HG02642 (cell line): ENCODE measurements around the gene MAN2B2.
A peak's percentile ranks its signal among the peaks of the same experiment; 100 is the strongest.
"Not testable (repeated sequence)": the region's sequence is repeated elsewhere in the genome, so short reads cannot be mapped to it uniquely, and the experiment has no call there.

Source experiments
- ATAC-seq: cut with Tn5 transposase; IDR thresholded peaks from one replicate; pipeline ENCODE4 v1.9.1; 2021; ENCODE audit warnings: mild to moderate bottlenecking; ENCODE audit not compliant: unreplicated experiment, poor library complexity

MAN2B2 gene

DNA sequence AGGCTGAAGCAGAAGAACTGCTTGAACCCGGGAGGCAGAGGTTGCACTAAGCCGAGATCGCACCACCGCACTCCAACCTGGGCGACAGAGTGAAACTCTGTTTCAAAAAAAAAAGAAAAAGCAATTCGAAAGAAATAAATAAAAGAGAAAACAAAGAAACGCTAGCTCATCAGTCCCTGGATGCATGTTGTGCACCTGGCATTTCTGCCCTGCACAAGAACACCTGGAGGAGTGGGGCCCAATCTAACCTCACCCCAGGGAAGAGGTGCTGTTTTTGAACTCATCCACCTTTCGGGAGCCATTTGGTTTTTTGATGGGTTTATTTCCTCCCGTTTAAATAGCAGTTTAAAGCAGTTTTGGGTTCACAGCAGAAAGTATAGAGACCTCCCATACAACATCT lies 59.8 kb downstream of the MAN2B2 start:
- ATAC-seq: no peak

DNA sequence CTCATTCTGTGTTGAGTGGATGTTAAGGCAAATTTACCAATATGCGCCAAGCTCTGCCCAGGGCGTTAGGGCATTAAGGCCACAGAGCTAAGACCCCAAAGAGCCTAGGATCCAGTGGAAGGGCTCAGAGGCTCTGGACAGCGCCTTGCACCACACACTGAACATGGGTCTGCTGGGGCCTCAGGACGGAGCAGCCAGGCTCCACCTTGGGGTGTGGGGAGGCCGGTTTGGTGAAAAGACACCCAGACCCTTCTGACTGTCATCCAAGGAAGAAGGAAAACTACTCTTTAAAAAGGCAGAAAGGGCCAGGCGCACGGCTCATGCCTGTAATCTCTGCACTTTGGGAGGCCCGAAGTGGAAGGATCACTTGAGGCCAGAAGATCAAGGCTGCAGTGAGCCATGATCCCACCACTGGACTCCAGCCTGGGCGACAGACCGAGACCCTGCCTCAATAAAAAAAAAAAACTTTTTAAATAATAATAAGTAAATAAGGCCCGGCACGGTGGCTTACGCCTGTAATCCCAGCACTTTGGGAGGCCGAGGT lies 64.2 kb downstream of the MAN2B2 start:
- no peak for ATAC-seq

DNA sequence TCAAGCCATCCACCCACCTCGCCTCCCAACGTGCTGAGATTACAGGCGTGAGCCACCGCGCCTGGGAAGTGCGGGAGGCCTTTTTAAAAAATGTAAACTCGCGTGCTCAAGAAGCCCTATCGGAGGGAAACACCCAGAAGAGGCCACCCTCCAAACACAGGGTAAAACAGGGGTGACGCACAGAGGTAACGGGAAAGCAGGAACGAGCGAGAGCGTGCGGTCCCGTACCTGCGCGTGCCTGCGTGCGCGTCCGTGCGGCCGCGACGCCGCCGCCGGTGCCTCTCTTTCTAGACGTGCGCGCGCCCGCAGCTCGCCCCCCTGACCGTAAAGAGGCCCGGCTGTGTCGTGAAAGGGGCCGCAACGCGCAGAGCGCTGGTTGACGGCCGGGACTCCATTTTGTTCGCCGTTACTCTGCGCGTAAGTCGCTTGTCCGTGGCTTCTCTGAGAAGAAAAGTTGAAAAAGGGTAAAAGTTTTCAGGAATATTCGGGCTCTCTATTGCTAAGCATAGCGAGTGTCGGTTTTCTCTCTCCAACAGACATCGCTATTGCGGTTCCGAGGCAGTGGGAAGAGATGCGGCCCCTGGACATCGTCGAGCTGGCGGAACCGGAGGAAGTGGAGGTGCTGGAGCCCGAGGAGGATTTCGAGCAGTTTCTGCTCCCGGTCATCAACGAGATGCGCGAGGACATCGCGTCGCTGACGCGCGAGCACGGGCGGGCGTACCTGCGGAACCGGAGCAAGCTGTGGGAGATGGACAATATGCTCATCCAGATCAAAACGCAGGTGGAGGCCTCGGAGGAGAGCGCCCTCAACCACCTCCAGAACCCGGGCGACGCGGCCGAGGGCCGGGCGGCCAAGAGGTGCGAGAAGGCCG lies 65.5 kb downstream of the MAN2B2 start, which contains the start of gene MRFAP1:
Gene MRFAP1 (plus strand): TSS at position 394 of the 872 bp plus-strand sequence. CDS start 178 bp downstream, at position 572.
- peak; percentile 91 for ATAC-seq

DNA sequence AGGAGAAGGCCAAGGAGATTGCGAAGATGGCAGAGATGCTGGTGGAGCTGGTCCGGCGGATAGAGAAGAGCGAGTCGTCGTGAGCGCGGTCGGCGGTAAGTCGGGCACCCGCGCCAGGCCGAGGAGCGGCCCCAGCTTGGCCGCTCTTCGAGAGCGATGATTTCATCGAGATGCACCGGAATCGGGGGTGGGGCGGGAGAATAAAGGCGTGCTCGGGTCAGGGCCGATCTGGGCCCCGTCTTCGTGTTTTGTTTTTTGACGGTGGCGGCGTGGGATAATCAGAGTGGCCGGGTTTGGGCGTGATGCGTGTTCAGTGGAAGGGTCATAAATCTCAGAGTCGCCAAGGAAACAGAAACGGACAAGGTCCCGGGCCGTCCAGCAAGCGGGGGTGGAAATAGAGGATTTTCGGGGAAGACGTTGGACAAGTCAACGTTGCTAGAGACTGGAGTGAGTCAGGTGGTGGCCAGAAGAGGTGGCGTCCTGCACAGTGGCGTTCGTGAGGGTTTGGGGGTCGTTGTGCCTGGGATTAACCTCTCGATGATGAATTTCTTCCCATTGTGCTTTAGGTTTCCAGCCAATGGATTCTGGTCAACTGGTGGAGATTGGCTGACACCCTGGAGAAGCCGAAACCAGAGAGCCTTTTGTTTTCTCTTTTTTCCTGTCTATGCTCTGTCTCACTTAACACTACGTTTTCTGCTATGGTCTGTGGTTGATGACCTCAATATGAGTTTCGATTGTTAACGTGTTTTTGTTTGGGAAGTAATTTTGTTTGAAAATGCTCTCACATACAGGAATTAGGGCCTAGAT lies 66.4 kb downstream of the MAN2B2 start:
- ATAC-seq: peak; percentile 29

DNA sequence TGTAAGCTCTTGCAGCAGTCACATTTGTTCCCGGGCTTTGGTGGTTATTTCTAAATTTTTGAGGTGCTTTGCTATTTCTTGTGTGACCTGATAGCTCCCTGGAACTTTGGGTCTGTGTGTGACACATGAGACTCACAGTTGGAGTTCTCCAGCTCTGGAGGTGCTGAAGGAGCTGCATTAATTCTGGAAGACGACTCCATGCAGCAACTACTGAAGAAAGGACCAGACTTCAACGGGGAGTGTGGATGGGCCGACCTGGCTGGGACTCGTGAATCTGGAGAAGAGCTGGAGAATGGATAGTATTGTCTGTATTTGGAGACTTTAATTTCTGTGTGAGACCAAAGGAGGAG lies 67.0 kb downstream of the MAN2B2 start:
- ATAC-seq: no peak

DNA sequence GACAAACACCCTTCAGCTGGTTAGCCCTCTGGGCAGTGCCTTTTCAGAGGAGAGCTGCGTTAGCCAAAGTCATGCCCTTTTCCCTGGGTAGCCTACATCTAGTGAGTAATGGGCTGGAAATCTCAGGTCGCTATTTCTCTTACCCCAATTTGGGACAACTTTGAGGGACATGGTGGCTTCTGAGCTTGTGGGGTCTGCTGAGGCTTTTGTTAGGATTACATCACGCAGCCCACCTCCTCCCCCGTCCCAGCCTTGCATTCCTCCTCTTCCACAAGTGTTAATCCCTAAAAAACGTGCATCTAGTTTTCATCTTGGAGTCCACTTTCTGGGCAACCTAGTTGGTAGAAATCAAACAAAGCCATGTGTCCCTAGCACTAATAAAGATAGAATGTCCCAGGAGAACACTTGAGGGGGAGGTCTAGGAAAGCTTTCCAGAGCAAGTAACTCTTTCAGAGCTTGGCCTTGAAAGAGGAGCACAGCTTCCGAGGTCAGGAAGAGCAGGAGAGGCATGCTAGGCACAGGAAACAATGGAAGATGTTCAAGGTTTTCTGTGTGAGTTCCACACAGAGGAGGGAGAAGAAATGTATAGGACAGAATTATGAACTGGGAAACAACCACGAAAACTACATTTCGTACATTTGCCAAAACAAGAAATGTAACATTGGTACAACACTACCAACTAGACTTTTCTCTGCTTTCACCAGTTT lies 68.3 kb downstream of the MAN2B2 start:
- no peak for ATAC-seq

DNA sequence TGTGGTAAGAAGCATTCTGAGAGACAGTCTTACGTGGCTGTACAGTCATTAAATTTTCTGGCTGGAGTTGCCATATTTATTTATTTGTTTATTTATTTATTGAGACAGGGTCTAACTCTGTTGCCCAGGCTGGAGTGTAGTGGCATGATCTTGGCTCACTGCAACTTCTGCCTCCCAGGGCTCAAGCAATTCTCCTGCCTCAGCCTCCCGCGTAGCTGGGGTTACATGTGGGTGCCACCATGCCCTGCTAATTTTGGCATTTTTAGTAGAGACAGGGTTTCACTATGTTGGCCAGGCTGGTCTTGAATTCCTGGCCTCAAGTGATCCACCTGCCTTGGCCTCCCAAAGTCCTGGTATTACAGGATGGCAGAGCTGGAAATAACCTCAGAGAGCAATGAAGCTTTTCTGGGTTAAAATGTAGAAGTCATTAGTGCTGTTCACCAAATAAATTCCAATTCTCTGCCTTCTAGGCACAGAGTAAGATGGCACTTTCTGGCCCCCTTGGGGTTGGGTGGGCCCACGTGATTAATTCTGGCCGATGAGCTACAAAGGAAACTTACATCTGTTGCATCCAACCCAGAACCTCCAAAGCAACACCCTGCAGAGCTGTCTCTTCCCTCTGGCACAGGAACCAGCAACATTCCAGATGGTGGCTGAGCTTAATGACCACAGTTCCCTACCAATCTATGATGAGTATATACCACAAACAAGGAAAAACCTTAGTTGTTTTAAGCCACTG lies 70.0 kb downstream of the MAN2B2 start:
- no peak for ATAC-seq

DNA sequence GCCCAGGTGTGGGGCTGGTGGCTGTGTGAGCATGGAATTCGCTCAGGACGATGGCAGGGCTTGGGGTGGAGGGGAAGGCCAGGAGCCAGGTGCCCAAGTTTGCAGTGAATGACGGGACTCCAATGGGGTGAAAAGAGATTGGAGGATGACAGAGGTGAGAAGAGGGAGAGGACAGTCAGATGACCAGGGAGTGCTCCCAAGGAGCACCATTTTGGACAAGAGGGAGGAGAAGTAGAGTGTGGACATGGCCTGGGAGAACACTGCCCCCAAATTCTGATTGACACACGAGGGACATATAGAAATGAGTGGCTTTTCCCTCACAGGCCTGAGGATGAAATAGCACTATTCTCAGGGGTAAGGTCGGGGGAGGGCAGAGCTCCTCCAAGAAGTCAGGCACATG lies 72.2 kb downstream of the MAN2B2 start:
- no peak for ATAC-seq

DNA sequence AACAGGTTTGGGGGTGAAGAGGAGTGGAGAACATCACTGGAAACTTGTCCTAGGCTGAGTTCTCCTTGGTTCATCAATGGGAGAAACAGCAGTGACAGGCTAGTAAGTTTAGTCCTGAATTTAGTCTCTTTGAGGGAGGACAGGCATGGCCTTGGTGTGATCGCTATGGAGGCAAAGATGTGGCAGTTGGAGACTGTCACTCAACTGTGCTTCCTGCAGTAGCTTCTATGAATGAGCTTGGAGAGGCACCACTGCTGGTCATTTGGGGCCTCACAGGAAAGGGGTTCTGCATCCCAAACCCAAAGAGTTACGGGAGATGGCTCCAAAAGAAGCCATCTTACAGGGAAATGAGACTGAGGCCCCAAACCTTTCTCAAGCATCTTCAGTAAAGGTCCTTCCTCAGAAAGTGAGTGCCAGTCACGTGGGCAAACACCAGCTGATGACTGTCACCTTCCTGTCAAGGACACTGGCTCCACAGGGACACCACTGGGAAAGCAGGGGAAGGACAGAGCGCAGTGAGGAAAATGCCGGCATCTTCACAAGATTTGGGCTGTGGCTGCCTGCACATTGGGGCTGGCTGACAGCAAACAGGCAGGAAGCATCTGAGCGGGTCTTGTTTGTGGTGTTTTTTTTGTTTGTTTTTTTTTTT lies 72.7 kb downstream of the MAN2B2 start:
- ATAC-seq: no peak

DNA sequence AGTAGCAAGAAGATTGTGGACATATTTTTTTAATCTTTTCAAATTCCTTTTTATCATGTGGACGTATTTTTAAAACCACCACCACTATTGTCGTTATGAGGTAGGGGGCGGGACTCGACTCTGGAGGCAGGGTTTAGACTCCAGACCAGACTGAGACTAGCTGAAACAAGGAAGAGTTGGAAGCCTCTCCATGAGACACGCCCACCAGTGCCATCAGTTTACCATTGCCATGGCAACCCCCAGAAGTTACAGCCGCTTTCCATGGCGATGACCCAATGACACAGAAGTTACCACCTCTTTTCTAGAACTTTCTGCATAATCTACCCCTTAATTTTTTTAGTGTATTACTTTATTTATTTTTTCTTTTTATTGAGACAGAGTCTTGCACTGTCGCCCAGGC lies 74.2 kb downstream of the MAN2B2 start:
- no peak for ATAC-seq

DNA sequence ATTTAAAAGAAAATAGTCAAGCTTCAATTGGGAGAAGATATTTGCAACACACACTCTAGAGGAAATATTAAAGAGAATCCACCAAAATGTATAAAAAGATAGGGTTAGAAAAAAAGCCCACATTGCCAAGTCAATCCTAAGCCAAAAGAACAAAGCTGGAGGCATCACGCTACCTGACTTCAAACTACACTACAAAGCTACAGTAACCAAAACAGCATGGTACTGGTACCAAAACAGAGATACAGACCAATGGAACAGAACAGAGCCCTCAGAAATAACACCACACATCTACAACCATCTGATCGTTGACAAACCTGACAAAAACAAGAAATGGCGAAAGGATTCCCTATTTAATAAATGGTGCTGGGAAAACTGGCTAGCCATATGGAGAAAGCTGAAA lies 79.2 kb downstream of the MAN2B2 start:
- ATAC-seq: not testable (repeated sequence)

DNA sequence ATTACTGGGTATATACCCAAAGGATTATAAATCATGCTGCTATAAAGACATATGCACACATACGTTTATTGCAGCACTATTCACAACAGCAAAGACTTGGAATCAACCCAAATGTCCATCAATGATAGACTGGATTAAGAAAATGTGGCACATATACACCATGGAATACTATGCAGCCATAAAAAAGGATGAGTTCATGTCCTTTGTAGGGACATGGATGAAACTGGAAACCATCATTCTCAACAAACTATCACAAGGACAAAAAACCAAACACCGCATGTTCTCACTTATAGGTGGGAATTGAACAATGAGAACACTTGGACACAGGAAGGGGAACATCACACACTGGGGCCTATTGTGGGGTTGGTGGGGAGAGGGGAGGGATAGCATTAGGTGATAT lies 80.3 kb downstream of the MAN2B2 start:
- not testable (repeated sequence) for ATAC-seq

DNA sequence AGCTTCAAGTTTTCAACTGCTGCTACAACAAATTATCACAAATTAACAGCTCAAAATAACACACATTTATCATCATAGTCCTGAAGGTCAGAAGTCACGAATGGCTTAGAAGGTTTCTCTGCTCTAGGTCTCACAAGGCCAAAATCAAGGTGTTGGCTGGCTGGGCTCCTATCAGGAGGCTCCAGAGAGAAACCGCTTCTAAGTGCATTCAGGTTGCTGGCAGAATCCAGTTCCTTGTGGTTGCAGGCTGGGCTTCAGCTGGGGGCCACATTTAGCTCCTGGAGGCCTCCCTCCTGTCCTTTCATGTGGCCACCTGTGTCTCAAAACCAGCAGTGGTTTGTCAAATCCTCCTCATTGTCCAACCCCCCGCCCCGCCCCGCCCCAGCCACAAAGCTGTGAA lies 80.9 kb downstream of the MAN2B2 start:
- ATAC-seq: no peak

DNA sequence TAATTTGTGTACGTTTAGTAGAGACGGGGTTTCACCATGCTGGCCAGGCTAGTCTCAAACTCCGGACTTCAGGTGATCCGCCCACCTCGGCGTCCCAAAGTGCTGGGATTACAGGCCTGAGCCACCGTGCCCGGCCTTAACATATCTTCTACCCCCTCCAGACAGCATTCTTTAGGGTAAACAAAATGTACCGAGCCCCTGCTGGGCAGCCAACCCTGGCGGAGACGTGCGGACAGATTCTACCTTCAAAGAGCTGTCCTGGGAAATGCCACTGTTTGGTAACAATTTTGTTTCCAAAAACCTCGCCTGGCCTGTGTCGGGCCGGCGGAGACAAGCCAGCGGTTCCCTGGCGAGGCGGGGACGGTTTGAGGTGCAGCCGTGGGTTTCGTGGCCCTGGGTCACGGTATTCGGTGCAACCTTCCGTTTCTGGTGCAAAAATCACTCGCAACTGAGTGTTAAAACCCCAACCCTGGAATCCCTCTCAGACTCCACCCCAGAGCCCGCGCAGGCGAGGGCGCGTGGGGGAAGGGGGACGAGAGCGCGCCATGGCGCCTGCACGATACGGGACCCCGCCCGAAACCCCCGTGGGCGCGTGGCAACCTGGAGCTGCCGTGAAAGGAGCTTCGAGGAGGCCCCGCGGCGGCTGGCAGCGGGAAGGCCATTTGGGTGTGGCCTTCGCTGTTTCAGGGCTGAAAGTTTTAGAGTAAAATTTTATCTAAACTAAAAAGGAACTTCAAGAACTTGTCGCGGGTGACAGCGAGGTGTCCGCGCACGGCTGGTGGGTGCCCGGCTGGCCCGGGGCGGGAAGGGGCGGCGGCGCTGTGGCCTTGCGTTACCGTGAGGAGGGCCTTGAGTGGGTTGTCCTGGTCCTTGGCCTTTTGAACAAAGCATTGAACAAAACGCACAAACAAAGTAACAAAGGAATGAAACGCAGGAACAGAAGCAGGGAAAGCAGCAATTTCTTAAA lies 82.5 kb downstream of the MAN2B2 start:
- no peak for ATAC-seq

DNA sequence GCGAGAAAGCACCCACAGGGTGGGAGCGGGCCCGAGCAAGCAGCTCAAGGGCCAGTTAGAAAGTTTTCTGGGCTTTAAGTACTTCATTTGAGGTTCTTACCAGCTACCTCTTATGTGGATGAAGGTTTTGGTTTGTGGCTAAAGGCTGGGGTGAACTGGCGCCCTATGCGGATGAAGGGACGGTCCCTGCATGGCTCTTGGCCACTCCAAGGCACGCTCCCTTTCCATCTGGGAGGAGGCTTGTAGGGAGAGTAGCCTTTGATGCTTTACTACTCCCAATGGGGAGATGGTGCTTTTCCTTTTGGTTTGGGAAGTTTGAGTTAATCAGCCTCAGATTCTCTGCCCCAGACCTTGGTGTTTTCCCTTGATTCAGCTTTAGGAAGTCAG lies 83.2 kb downstream of the MAN2B2 start:
- no peak for ATAC-seq

DNA sequence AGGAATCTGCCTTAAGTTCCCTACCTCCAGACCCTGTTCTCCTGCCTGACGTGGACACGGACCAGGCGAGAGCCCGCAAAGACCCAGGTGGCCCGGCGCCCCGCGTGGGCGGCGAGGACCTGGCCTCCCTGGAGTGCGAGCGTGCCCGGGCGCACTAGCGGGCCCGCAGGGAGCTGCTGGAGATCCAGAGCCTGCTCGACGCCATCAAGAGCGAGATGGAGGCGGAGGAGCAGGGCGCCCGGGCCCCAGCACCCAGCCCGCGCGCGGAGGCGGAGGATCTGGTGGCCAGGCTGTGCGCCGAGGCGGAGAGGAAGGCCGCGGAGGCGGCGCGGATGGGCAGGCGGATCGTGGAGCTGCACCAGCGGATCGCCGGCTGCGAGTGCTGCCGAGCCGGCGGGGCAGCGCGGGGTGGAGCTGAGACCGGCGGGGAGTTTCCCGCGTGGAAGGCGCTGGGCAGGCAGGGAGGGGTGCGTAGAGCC lies 83.6 kb downstream of the MAN2B2 start:
- ATAC-seq: peak; percentile 54

DNA sequence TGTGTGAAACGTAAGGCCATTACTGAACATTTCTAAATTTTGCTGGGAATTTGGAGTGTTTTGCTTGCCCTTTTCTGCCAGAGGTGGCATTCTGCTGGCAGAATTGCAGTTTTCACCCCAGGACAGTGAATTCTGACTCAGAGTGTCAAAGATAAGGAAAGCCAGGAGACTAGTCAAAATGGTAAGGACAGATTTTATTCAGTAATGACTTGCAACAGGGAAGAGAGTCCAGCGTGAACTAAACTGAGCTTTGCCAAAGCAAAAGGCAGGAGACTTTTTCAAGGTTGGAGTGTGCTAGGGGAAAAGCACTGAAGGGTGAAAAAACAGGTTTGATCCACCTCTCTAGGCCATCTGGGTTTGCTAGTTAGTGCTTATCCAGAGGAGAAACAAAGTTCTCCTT lies 84.9 kb downstream of the MAN2B2 start:
- no peak for ATAC-seq

DNA sequence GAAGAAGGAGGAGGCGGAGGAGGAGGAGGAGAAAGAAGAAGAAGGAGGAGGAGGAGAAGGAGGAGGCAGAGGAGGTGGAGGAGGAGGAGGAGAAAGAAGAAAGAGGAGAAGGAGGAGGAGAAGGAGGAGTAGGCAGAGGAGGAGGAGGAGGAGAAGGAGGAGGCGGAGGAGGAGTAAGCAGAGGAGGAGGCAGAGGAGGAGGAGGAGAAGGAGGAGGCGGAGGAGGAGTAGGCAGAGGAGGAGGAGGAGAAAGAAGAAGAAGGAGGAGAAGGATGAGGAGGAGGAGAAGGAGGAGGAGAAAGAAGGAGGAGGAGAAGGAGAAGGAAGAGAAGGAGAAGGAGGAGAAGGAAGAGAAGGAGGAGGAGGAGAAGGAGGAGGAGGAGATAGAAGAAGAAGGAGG lies 85.4 kb downstream of the MAN2B2 start:
- no peak for ATAC-seq
